Right cardiac atrium (tissue), 5 donors: ENCODE measurements around the gene AP1M2. TPM values are rescaled to one million over a fixed set of nuclear protein-coding genes. Genes with fewer than 3 reads are reported as not detected.
"Not testable (repeated sequence)": the region's sequence is repeated elsewhere in the genome, so short reads cannot be mapped to it uniquely, and the experiment has no call there.

ENCODE experiments used
- ATAC-seq, 2 donors: fragments of 200-7000 bp; cut with Tn5 transposase; one replicate each; pipeline versions ENCODE4 v1.8.0 to v1.9.1; 2020; ENCODE audit warnings: moderate library complexity in 2 of 2, mild to moderate bottlenecking in 1 of 2
- DNase-seq, 3 donors: peaks; one replicate each; pipeline ENCODE4 v3.0.0-alpha.2; 2020
- H3K27ac ChIP-seq: one replicate; pipeline ENCODE4 v1.5.1; 2013; ENCODE audit warnings: mild to moderate bottlenecking, low read length, control low read depth, moderate library complexity
- H3K27me3 ChIP-seq: one replicate; pipeline ENCODE4 v1.6.1; 2013; ENCODE audit not compliant: control insufficient read depth, insufficient read depth
- H3K4me1 ChIP-seq: one replicate; pipeline ENCODE4 v1.6.1; 2013; ENCODE audit warnings: low read length; ENCODE audit not compliant: control insufficient read depth, insufficient read depth
- H3K4me3 ChIP-seq: one replicate; pipeline ENCODE4 v1.5.1; 2013; ENCODE audit warnings: low read length, control low read depth
- H3K9me3 ChIP-seq: one replicate; pipeline ENCODE4 v1.6.1; 2013; ENCODE audit warnings: low read length; ENCODE audit not compliant: control insufficient read depth
- WGBS: extraction: QIAGEN DNeasy Blood & Tissue Kit; methylation state at CpG from one replicate; pipeline ENCODE4 v1.1.7; 2013; 5-methylcytosine and 5-hydroxymethylcytosine counted together
- intact Hi-C, 4 donors: fragments of 100-400 bp; cut with DNase I; formaldehyde crosslinking; loops; one replicate each; pipeline versions ENCODE4 v1.11.0 to v1.14.0; 2022 to 2023
- polyA plus RNA-seq: library from polyadenylated mRNA; stranded (reverse); fragments of 200-250 nt; gene quantifications from one replicate; pipeline ENCODE4 v1.2.3, GENCODE V29; 2013
- total RNA-seq, 4 donors: library from RNA; stranded (reverse); fragmentation: NEBNext Ultra II Directional; extraction: Animal tissue kit (Norgen Biotek cat#: 25700); gene quantifications; one replicate each; pipeline ENCODE4 v1.2.1, GENCODE V29; 2021
- donor health status: healthy with polysubstance abuse.
- donor health status: DM: no; HTN: yes; CAD: no.
- donor health status: DM: no; HTN: no; CAD: no.
- donor health status: DM: no; HTN: yes; CAD: no; lungs with severe emphysema.
- donor health status: DM: yes; HTN: yes; CAD: no.

The AP1M2 gene
- total and polyA plus RNA-seq, 5 donors, result 0.09 TPM; not detected in 4

- 94% methylated on average over 5 of the region's 6 CpGs for WGBS
- no peak for ATAC-seq
Observed at GRCh38 chr19:10550336-10550735, 36.8 kb downstream of the AP1M2 start.

GRCh38 chr19:10549733-10550132 is 37.4 kb downstream of the AP1M2 start:
- Histone ChIP-seq H3K27ac (no peak overlapping the region), H3K9me3 (no peaks in the 10 kb centered on the region), H3K4me1 (peaks cover 2% of the 10 kb centered on the region), H3K27me3 (no peaks in the 10 kb centered on the region), H3K4me3 (no peak overlapping the region)
- WGBS, result 85% methylated on average over 7 of the region's 7 CpGs
- DNase-seq (no peak), ATAC-seq (no peak)
- intact Hi-C loops, result no loop called here

More at GRCh38 chr19:10550336-10550735, 36.8 kb downstream of the AP1M2 start:
- Histone ChIP-seq H3K27ac (no peak overlapping the region), H3K4me1 (no peaks in the 10 kb centered on the region), H3K27me3 (no peaks in the 10 kb centered on the region), H3K4me3 (no peak overlapping the region), H3K9me3 (no peaks in the 10 kb centered on the region)
- intact Hi-C loops, result no loop called here
- peak in 1 of 3 donors; percentile 7 for DNase-seq

- peaks cover 6% of the 10 kb centered on the region for H3K4me1 ChIP-seq
- DNase-seq (no peak), ATAC-seq (no peak)
- no peak overlapping the region for H3K4me3 ChIP-seq
- intact Hi-C loops, result no loop called here
- H3K9me3 ChIP-seq, result no peaks in the 10 kb centered on the region
- no peaks in the 10 kb centered on the region for H3K27me3 ChIP-seq
- WGBS, result 96% methylated on average over 18 of the region's 18 CpGs
- no peak overlapping the region for H3K27ac ChIP-seq
Observed at GRCh38 chr19:10548746-10549276, 38.3 kb downstream of the AP1M2 start.

GRCh38 chr19:10546817-10547216 is 40.3 kb downstream of the AP1M2 start:
- H3K4me1 ChIP-seq, result peaks cover 6% of the 10 kb centered on the region
- no peaks in the 10 kb centered on the region for H3K27me3 ChIP-seq
- H3K9me3 ChIP-seq, result no peaks in the 10 kb centered on the region
- intact Hi-C loops, result no loop called here
- 92% methylated on average over 17 of the region's 17 CpGs for WGBS
- H3K4me3 ChIP-seq, result no peak overlapping the region
- DNase-seq, result peak in 1 of 3 donors; percentile 58
- ATAC-seq, result no peak
- H3K27ac ChIP-seq, result no peak overlapping the region

GRCh38 chr19:10544753-10545251 is 42.3 kb downstream of the AP1M2 start:
- no peaks in the 10 kb centered on the region for H3K9me3 ChIP-seq
- H3K4me1 ChIP-seq, result peaks cover 6% of the 10 kb centered on the region
- H3K4me3 ChIP-seq, result peak overlapping the region; percentile 94
- ATAC-seq (peak in 1 of 2 donors; percentile 1), DNase-seq (peak in 2 of 3 donors; percentile 15 to 60)
- no peaks in the 10 kb centered on the region for H3K27me3 ChIP-seq
- intact Hi-C loops, result no loop called here
- peak overlapping the region; percentile 60 for H3K27ac ChIP-seq
- WGBS, result 49% methylated on average over 23 of the region's 23 CpGs

- Histone ChIP-seq H3K27me3 (no peaks in the 10 kb centered on the region), H3K4me3 (peak overlapping the region; percentile 94), H3K4me1 (peaks cover 6% of the 10 kb centered on the region), H3K27ac (peak overlapping the region; percentile 60), H3K9me3 (no peaks in the 10 kb centered on the region)
- WGBS, result 20% methylated on average over 22 of the region's 22 CpGs
- ATAC-seq (peak; percentile 15 to 44), DNase-seq (peak; percentile 43 to 69 (median 66))
- intact Hi-C loops, result no loop called here
Observed at GRCh38 chr19:10544242-10544752, 42.8 kb downstream of the AP1M2 start.

GRCh38 chr19:10543420-10544241 is 43.5 kb downstream of the AP1M2 start, which contains the start of gene ATG4D:
TSS of gene ATG4D (plus strand) at chr19:10543904. CDS start at chr19:10544091, 187 bp downstream.
- intact Hi-C loops, result no loop called here
- DNase-seq, result peak; percentile 81 to 92 (median 92)
- 1% methylated on average over 79 of the region's 79 CpGs for WGBS

GRCh38 chr19:10543059-10543419 is 44.1 kb downstream of the AP1M2 start:
- Histone ChIP-seq H3K27me3 (no peaks in the 10 kb centered on the region), H3K9me3 (no peaks in the 10 kb centered on the region), H3K4me1 (peaks cover 6% of the 10 kb centered on the region), H3K4me3 (peak overlapping the region; percentile 94), H3K27ac (no peak overlapping the region)
- no peak for DNase-seq
- no peak for ATAC-seq
- intact Hi-C loops, result no loop called here
- 63% methylated on average over 8 of the region's 8 CpGs for WGBS

More at GRCh38 chr19:10543420-10544241, 43.5 kb downstream of the AP1M2 start, which contains the start of gene ATG4D:
- ATAC-seq, result peak; percentile 91
- H3K4me3 ChIP-seq, result peak within 1 kb of the TSS; percentile 94
- peak within 1 kb of the TSS; percentile 65 for H3K27ac ChIP-seq
- no peaks in the 10 kb centered on the region for H3K9me3 ChIP-seq
- H3K27me3 ChIP-seq, result no peaks in the 10 kb centered on the region
- H3K4me1 ChIP-seq, result peaks cover 6% of the 10 kb centered on the region

- intact Hi-C loops, H3K27me3 ChIP-seq, ATAC-seq, H3K9me3 ChIP-seq, H3K4me3 ChIP-seq, H3K27ac ChIP-seq, H3K4me1 ChIP-seq: not testable (repeated sequence)
- WGBS, result 73% methylated on average over 9 of the region's 9 CpGs
- peak in 2 of 3 donors; percentile 1 to 10 for DNase-seq
Observed at GRCh38 chr19:10539016-10539415, 48.1 kb downstream of the AP1M2 start.

GRCh38 chr19:10538204-10538983 is 48.7 kb downstream of the AP1M2 start:
- Histone ChIP-seq H3K4me3 (no peak overlapping the region), H3K9me3 (no peaks in the 10 kb centered on the region), H3K27ac (no peak overlapping the region), H3K27me3 (no peaks in the 10 kb centered on the region), H3K4me1 (no peaks in the 10 kb centered on the region)
- ATAC-seq (no peak), DNase-seq (peak in 2 of 3 donors; percentile 2)
- WGBS, result 72% methylated on average over 20 of the region's 20 CpGs
- intact Hi-C loops, result no loop called here
